RWPE2 (cell line): ENCODE results near the gene GJC2.
"Not testable (repeated sequence)": the region's sequence is repeated elsewhere in the genome, so short reads cannot be mapped to it uniquely, and the experiment has no call there.

Experiments used
- ATAC-seq: fragments of 200-7000 bp; cut with Tn5 transposase; 3 replicates; pipeline ENCODE4 v1.9.1; 2021; ENCODE audit warnings: low read depth
- DNase-seq: peaks from one replicate; pipeline ENCODE4 v3.0.0-alpha.2; 2020; ENCODE audit warnings: low spot score
- H3K27ac ChIP-seq: fragments of 450-650 bp; 2 replicates; pipeline ENCODE4 v1.5.1; 2017; ENCODE audit warnings: mild to moderate bottlenecking; ENCODE audit not compliant: poor library complexity, severe bottlenecking
- H3K27me3 ChIP-seq: fragments of 250-450 bp; sonication (Bioruptor Pico); 2 replicates; pipeline ENCODE4 v1.5.1; 2021; ENCODE audit warnings: mild to moderate bottlenecking, moderate library complexity; ENCODE audit not compliant: insufficient read depth, poor library complexity, severe bottlenecking
- H3K36me3 ChIP-seq: fragments of 250-450 bp; sonication (Bioruptor Pico); 2 replicates; pipeline ENCODE4 v1.5.1; 2020; ENCODE audit warnings: low read depth, mild to moderate bottlenecking, moderate library complexity
- H3K4me1 ChIP-seq: fragments of 250-450 bp; sonication (Bioruptor Pico); 2 replicates; pipeline ENCODE4 v1.5.1; 2021; ENCODE audit warnings: mild to moderate bottlenecking, moderate library complexity; ENCODE audit not compliant: insufficient read depth, poor library complexity, severe bottlenecking
- H3K4me3 ChIP-seq: fragments of 250-450 bp; sonication (Bioruptor Pico); 2 replicates; pipeline ENCODE4 v1.5.1; 2021; ENCODE audit warnings: mild to moderate bottlenecking, moderate library complexity; ENCODE audit not compliant: severe bottlenecking
- H3K9me3 ChIP-seq: fragments of 250-450 bp; sonication (Bioruptor Pico); 2 replicates; pipeline ENCODE4 v1.5.1; 2021; ENCODE audit warnings: mild to moderate bottlenecking, moderate library complexity; ENCODE audit not compliant: severe bottlenecking
- CTCF ChIP-seq: fragments of 450-650 bp; IDR thresholded peaks from one replicate; pipeline ENCODE4 v1.5.1; 2017; ENCODE audit warnings: mild to moderate bottlenecking, moderate library complexity; ENCODE audit not compliant: poor library complexity, severe bottlenecking

The GJC2 gene

GRCh38 chr1:228109962-228110488 is 39.7 kb upstream of the GJC2 start:
- peak overlapping the region; percentile 91 for H3K4me3 ChIP-seq
- H3K9me3 ChIP-seq: no peaks in the 10 kb centered on the region
- ATAC-seq: peak; percentile 40; the same call in 1 of the 3 replicates
- TF ChIP-seq CTCF: no peak
- H3K27me3 ChIP-seq: no peaks in the 10 kb centered on the region
- H3K4me1 ChIP-seq: no peaks in the 10 kb centered on the region
- H3K27ac ChIP-seq: peak overlapping the region; percentile 27
- no peaks in the 10 kb centered on the region for H3K36me3 ChIP-seq
- no peak for DNase-seq

DNA sequence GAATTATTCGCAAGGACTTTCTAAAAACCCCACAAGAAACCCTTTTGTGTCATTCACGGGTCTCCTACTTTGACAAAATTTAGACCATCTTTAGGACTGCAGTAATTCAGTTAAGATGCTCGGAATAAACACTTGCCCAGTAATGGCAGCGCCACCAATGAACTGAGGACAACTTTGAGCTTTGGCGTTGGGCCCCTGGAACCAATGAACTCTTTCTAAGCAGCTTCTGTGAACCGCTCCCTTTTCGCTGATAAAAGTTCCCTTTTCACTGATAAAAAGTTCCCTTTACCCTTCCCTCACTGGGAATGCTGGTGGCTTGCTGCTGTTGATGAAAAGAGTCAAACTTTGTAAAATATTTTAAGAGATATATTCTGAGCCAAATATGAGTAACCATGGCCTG is 39.2 kb upstream of the GJC2 start:
- ATAC-seq (no peak), DNase-seq (no peak)
- no peak overlapping the region for H3K4me3 ChIP-seq
- H3K27ac ChIP-seq: no peak overlapping the region
- no peaks in the 10 kb centered on the region for H3K9me3 ChIP-seq
- H3K36me3 ChIP-seq: no peaks in the 10 kb centered on the region
- TF ChIP-seq CTCF: no peak
- H3K27me3 ChIP-seq: no peaks in the 10 kb centered on the region
- H3K4me1 ChIP-seq: no peaks in the 10 kb centered on the region

DNA sequence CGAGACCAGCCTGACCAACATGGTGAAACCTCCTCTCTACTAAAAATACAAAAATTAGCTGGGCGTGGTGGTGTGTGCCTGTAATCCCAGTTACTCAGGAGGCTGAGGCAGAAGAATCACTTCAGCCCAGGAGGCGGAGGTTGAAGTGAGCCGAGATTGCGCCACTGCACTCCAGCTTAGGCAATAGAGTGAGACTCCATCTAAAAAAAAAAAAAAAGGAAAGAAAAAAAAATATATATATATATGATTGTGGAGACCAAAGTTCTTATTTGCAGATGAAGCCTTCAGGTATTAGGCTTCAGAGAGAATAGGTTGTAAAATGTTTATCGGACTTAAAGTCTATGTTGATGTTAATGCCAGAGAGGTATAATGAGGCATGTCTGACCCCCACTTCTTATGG is 38.4 kb upstream of the GJC2 start:
- ATAC-seq, H3K9me3 ChIP-seq, H3K27ac ChIP-seq, H3K27me3 ChIP-seq, DNase-seq, H3K4me1 ChIP-seq, H3K36me3 ChIP-seq, H3K4me3 ChIP-seq: not testable (repeated sequence)

- Histone ChIP-seq H3K4me1 (no peaks in the 10 kb centered on the region), H3K27me3 (no peaks in the 10 kb centered on the region), H3K9me3 (no peaks in the 10 kb centered on the region), H3K4me3 (no peak overlapping the region), H3K36me3 (no peaks in the 10 kb centered on the region), H3K27ac (no peak overlapping the region)
- ATAC-seq (no peak), DNase-seq (no peak)
- no peak for TF ChIP-seq CTCF
Observed at GRCh38 chr1:228112167-228112566, 37.6 kb upstream of the GJC2 start.

- ATAC-seq (no peak), DNase-seq (no peak)
- no peaks in the 10 kb centered on the region for H3K27me3 ChIP-seq
- no peaks in the 10 kb centered on the region for H3K36me3 ChIP-seq
- no peaks in the 10 kb centered on the region for H3K4me1 ChIP-seq
- H3K9me3 ChIP-seq: no peaks in the 10 kb centered on the region
- no peak overlapping the region for H3K4me3 ChIP-seq
- no peak overlapping the region for H3K27ac ChIP-seq
- no peak for TF ChIP-seq CTCF
Observed at GRCh38 chr1:228112617-228113016, 37.1 kb upstream of the GJC2 start.
